ENCODE results near the gene TTLL11.

GRCh38 chr9:121989010-121989409, 104.1 kb downstream of the TTLL11 start:
- TF ChIP-seq REST (IDR thresholded peaks at IDR 0.05; ENCODE audit: low read depth) (no peak), EP300 (IDR thresholded peaks at IDR 0.05; ENCODE audit: borderline replicate concordance) (no peak), YY1 (IDR thresholded peaks at IDR 0.05; ENCODE audit: low read depth) (no peak), CREB1 (IDR thresholded peaks at IDR 0.05; ENCODE audit: low read depth) (no peak), MAX (IDR thresholded peaks at IDR 0.05) (no peak), TAF1 (IDR thresholded peaks at IDR 0.05; ENCODE audit: low read depth) (no peak), FOXM1 (IDR thresholded peaks at IDR 0.05; ENCODE audit: borderline replicate concordance, low read depth) (no peak), RAD21 (IDR thresholded peaks at IDR 0.05; ENCODE audit: low read depth) (peak; percentile 48), EGR1 (IDR thresholded peaks at IDR 0.05) (no peak)

Measured in Ishikawa (cell line).